Measurements from ENCODE around the gene CDC7. TPM values are rescaled to one million over a fixed set of nuclear protein-coding genes. Genes with fewer than 3 reads are reported as not detected.

The CDC7 gene
- total and polyA plus RNA-seq, 3 experiments from 2014 or later = 3.3 to 28.3 (median 24.5) TPM

- H3K9me3 ChIP-seq (ENCODE audit: low read length) = no peaks in the 10 kb centered on the region
- ChIA-PET POLR2A (interaction anchor here (1.0 kb wide), 1 partner anchor 20 kb away, joined by 6 read pairs; no protein-coding TSS in a partner anchor), CTCF (interaction anchor here (1.6 kb wide), 3 partner anchors 11 to 425 kb away, joined by 4 to 7 read pairs (median 6); partner anchors contain the start of gene TGFBR3)
- H3K27ac ChIP-seq (ENCODE audit: low read depth, low read length) = no peak overlapping the region
- Mint-ChIP-seq H3K9me3 (no peaks in the 10 kb centered on the region), H3K27ac (no peak overlapping the region), H3K4me1 (peaks cover 22 to 38% (median 36%) of the 10 kb centered on the region in 3 donors), H3K4me3 (no peak overlapping the region), H3K27me3 (no peaks in the 10 kb centered on the region), H3K36me3 (peaks cover 0 to 5% (median 0%) of the 10 kb centered on the region in 3 donors)
- H3K4me1 ChIP-seq (ENCODE audit: insufficient read depth, low read length) = peaks cover 10% of the 10 kb centered on the region
- H3K27me3 ChIP-seq (ENCODE audit: insufficient read depth, low read length, poor library complexity, severe bottlenecking) = no peaks in the 10 kb centered on the region
- no peaks in the 10 kb centered on the region for H3K36me3 ChIP-seq (ENCODE audit: insufficient read depth, low read length)
- H3K4me3 ChIP-seq (ENCODE audit: low read length) = no peak overlapping the region
- DNase-seq = no peak
Observed at GRCh38 chr1:91503332-91503900, 2.8 kb downstream of the CDC7 start.

- Mint-ChIP-seq H3K4me1 (peaks cover 25 to 43% (median 42%) of the 10 kb centered on the region in 3 donors), H3K27ac (no peak overlapping the region), H3K9me3 (no peaks in the 10 kb centered on the region), H3K36me3 (peaks cover 0 to 10% (median 4%) of the 10 kb centered on the region in 3 donors), H3K27me3 (peaks cover 0 to 1% of the 10 kb centered on the region in 2 donors), H3K4me3 (peak overlapping the region in 1 of 7 donors; percentile 6)
- H3K4me3 ChIP-seq (ENCODE audit: low read length) = no peak overlapping the region
- H3K4me1 ChIP-seq (ENCODE audit: insufficient read depth, low read length) = peaks cover 10% of the 10 kb centered on the region
- no peak overlapping the region for H3K27ac ChIP-seq (ENCODE audit: low read depth, low read length)
- no peaks in the 10 kb centered on the region for H3K9me3 ChIP-seq (ENCODE audit: low read length)
- no peaks in the 10 kb centered on the region for H3K36me3 ChIP-seq (ENCODE audit: insufficient read depth, low read length)
- no peaks in the 10 kb centered on the region for H3K27me3 ChIP-seq (ENCODE audit: insufficient read depth, low read length, poor library complexity, severe bottlenecking)
- POLR2A ChIA-PET = interaction anchor here (0.6 kb wide), 1 partner anchor 8 kb away, joined by 4 read pairs; no protein-coding TSS in a partner anchor
- CTCF ChIA-PET = interaction anchor here (1.0 to 1.6 kb wide), 4 partner anchors 11 to 424 kb away, joined by 4 to 7 read pairs (median 6); partner anchors contain the start of gene TGFBR3
- DNase-seq = no peak
Observed at GRCh38 chr1:91503975-91504530, 3.4 kb downstream of the CDC7 start.

GRCh38 chr1:91505086-91505485, 4.4 kb downstream of the CDC7 start:
- Histone ChIP-seq H3K9me3 (ENCODE audit: low read length) (no peaks in the 10 kb centered on the region), H3K36me3 (ENCODE audit: insufficient read depth, low read length) (no peaks in the 10 kb centered on the region), H3K27me3 (ENCODE audit: insufficient read depth, low read length, poor library complexity, severe bottlenecking) (no peaks in the 10 kb centered on the region), H3K4me1 (ENCODE audit: insufficient read depth, low read length) (peaks cover 10% of the 10 kb centered on the region), H3K4me3 (ENCODE audit: low read length) (no peak overlapping the region), H3K27ac (ENCODE audit: low read depth, low read length) (no peak overlapping the region)
- Mint-ChIP-seq H3K27me3 (peaks cover 0 to 1% of the 10 kb centered on the region in 2 donors), H3K36me3 (peaks cover 0 to 19% (median 7%) of the 10 kb centered on the region in 3 donors), H3K9me3 (no peaks in the 10 kb centered on the region), H3K4me1 (peaks cover 25 to 50% (median 43%) of the 10 kb centered on the region in 3 donors), H3K4me3 (peak overlapping the region in 1 of 7 donors; percentile 3), H3K27ac (peak overlapping the region in 1 of 8 donors; percentile 26)
- CTCF ChIA-PET = no interaction called here
- POLR2A ChIA-PET = interaction anchor here (0.6 to 1.2 kb wide), 2 partner anchors 7 to 286 kb away, joined by 4 to 5 read pairs; no protein-coding TSS in a partner anchor
- DNase-seq = no peak

GRCh38 chr1:91506071-91506470, 5.4 kb downstream of the CDC7 start:
- no peak for DNase-seq
- ChIA-PET CTCF (interaction anchor here (1.1 kb wide), 1 partner anchor 8 kb away, joined by 4 read pairs; no protein-coding TSS in a partner anchor), POLR2A (interaction anchor here (1.2 kb wide), 1 partner anchor 285 kb away, joined by 5 read pairs; no protein-coding TSS in a partner anchor)
- Mint-ChIP-seq H3K9me3 (no peaks in the 10 kb centered on the region), H3K4me3 (no peak overlapping the region), H3K27me3 (peaks cover 0 to 1% of the 10 kb centered on the region in 2 donors), H3K27ac (peak overlapping the region in 1 of 8 donors; percentile 17), H3K4me1 (peaks cover 25 to 54% (median 43%) of the 10 kb centered on the region in 3 donors), H3K36me3 (peaks cover 0 to 25% (median 12%) of the 10 kb centered on the region in 3 donors)
- Histone ChIP-seq H3K4me1 (ENCODE audit: insufficient read depth, low read length) (peaks cover 10% of the 10 kb centered on the region), H3K27me3 (ENCODE audit: insufficient read depth, low read length, poor library complexity, severe bottlenecking) (no peaks in the 10 kb centered on the region), H3K36me3 (ENCODE audit: insufficient read depth, low read length) (no peaks in the 10 kb centered on the region), H3K4me3 (ENCODE audit: low read length) (no peak overlapping the region), H3K9me3 (ENCODE audit: low read length) (no peaks in the 10 kb centered on the region), H3K27ac (ENCODE audit: low read depth, low read length) (no peak overlapping the region)

GRCh38 chr1:91507328-91507727, 6.7 kb downstream of the CDC7 start:
- H3K27ac Mint-ChIP-seq = no peak overlapping the region
- CTCF ChIA-PET = interaction anchor here (0.8 to 1.7 kb wide), 3 partner anchors 342 to 421 kb away, joined by 3 to 4 read pairs (median 3); no protein-coding TSS in a partner anchor
- H3K4me3 Mint-ChIP-seq = no peak overlapping the region
- peaks cover 0 to 19% (median 15%) of the 10 kb centered on the region in 3 donors for H3K36me3 Mint-ChIP-seq
- H3K9me3 Mint-ChIP-seq = no peaks in the 10 kb centered on the region
- no peak for DNase-seq
- H3K4me1 Mint-ChIP-seq = peaks cover 19 to 50% (median 32%) of the 10 kb centered on the region in 3 donors
- Histone ChIP-seq H3K36me3 (ENCODE audit: insufficient read depth, low read length) (no peaks in the 10 kb centered on the region), H3K4me3 (ENCODE audit: low read length) (no peak overlapping the region), H3K27me3 (ENCODE audit: insufficient read depth, low read length, poor library complexity, severe bottlenecking) (no peaks in the 10 kb centered on the region), H3K27ac (ENCODE audit: low read depth, low read length) (no peak overlapping the region), H3K9me3 (ENCODE audit: low read length) (no peaks in the 10 kb centered on the region), H3K4me1 (ENCODE audit: insufficient read depth, low read length) (no peaks in the 10 kb centered on the region)
- H3K27me3 Mint-ChIP-seq = peaks cover 0 to 1% of the 10 kb centered on the region in 2 donors
- POLR2A ChIA-PET = no interaction called here

GRCh38 chr1:91510754-91511153, 10.1 kb downstream of the CDC7 start:
- CTCF ChIA-PET = interaction anchor here (1.5 to 6.4 kb wide), 2 partner anchors 19 to 417 kb away, joined by 5 to 75 read pairs; no protein-coding TSS in a partner anchor

GRCh38 chr1:91511386-91511785, 10.7 kb downstream of the CDC7 start:
- no peaks in the 10 kb centered on the region for H3K9me3 Mint-ChIP-seq
- H3K27me3 Mint-ChIP-seq = peaks cover 0 to 1% of the 10 kb centered on the region in 2 donors
- H3K36me3 Mint-ChIP-seq = peaks cover 0 to 44% (median 22%) of the 10 kb centered on the region in 3 donors
- Histone ChIP-seq H3K9me3 (ENCODE audit: low read length) (no peaks in the 10 kb centered on the region), H3K36me3 (ENCODE audit: insufficient read depth, low read length) (no peaks in the 10 kb centered on the region), H3K4me1 (ENCODE audit: insufficient read depth, low read length) (no peaks in the 10 kb centered on the region), H3K27me3 (ENCODE audit: insufficient read depth, low read length, poor library complexity, severe bottlenecking) (no peaks in the 10 kb centered on the region), H3K27ac (ENCODE audit: low read depth, low read length) (no peak overlapping the region), H3K4me3 (ENCODE audit: low read length) (no peak overlapping the region)
- H3K4me3 Mint-ChIP-seq = no peak overlapping the region
- H3K4me1 Mint-ChIP-seq = peaks cover 8 to 50% (median 13%) of the 10 kb centered on the region in 3 donors
- ChIA-PET POLR2A (no interaction called here), CTCF (interaction anchor here (0.6 to 6.4 kb wide), 14 partner anchors 10 to 437 kb away, joined by 3 to 75 read pairs (median 6); partner anchors contain the start of genes CDC7 and TGFBR3)
- DNase-seq = peak in 2 of 5 donors; percentile 32 to 37
- H3K27ac Mint-ChIP-seq = peak overlapping the region in 4 of 8 donors; percentile 9 to 53 (median 28)

More at GRCh38 chr1:91510754-91511153, 10.1 kb downstream of the CDC7 start:
- H3K27ac ChIP-seq (ENCODE audit: low read depth, low read length) = no peak overlapping the region
- Mint-ChIP-seq H3K4me1 (peaks cover 12 to 50% (median 13%) of the 10 kb centered on the region in 3 donors), H3K4me3 (no peak overlapping the region), H3K27ac (peak overlapping the region in 4 of 8 donors; percentile 19 to 53 (median 30)), H3K9me3 (no peaks in the 10 kb centered on the region), H3K36me3 (peaks cover 0 to 40% (median 21%) of the 10 kb centered on the region in 3 donors), H3K27me3 (peaks cover 0 to 1% of the 10 kb centered on the region in 2 donors)
- H3K9me3 ChIP-seq (ENCODE audit: low read length) = no peaks in the 10 kb centered on the region
- no peak overlapping the region for H3K4me3 ChIP-seq (ENCODE audit: low read length)
- H3K27me3 ChIP-seq (ENCODE audit: insufficient read depth, low read length, poor library complexity, severe bottlenecking) = no peaks in the 10 kb centered on the region
- DNase-seq = no peak
- no peaks in the 10 kb centered on the region for H3K4me1 ChIP-seq (ENCODE audit: insufficient read depth, low read length)
- H3K36me3 ChIP-seq (ENCODE audit: insufficient read depth, low read length) = no peaks in the 10 kb centered on the region
- POLR2A ChIA-PET = no interaction called here
